ENCODE data around the gene ARHGEF37. TPM values are rescaled to one million over a fixed set of nuclear protein-coding genes. Genes with fewer than 3 reads are reported as not detected.

ARHGEF37 gene
- total RNA-seq, 1 experiment from 2014 or later, result 0.42 TPM

DNA sequence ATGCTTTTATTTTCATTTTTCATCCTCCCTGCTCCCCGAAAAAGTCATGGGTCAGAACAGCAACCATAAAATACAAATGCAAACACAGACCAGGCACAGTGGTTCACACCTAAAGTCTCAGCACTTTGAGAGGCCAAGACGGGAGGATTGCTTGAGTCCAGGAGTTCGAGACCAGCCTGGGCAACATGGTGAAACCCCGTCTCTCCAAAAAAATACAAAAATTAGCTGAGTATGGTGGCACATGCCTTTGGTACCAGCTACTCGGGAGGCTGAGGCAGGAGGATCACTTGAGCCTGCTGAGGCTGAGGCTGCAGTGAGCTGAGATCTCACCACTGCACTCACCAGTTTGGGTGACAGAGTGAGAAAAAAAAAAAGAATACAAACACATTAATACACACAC is 60.3 kb downstream of the ARHGEF37 start:
- H3K4me3 Mint-ChIP-seq, result no peak overlapping the region
- Histone ChIP-seq H3K14ac (ENCODE audit: insufficient read depth, low read length) (no peak overlapping the region), H2AFZ (ENCODE audit: low read length) (no peak overlapping the region), H2BK20ac (ENCODE audit: low read depth, low read length, poor library complexity, severe bottlenecking) (no peak overlapping the region), H2BK12ac (ENCODE audit: insufficient read length, low read depth, low read length) (no peak overlapping the region), H3K4ac (ENCODE audit: low read depth, low read length) (no peak overlapping the region), H2BK5ac (ENCODE audit: insufficient read length, low read length) (no peak overlapping the region), H4K8ac (replicated peaks; ENCODE audit: insufficient read length, low read depth, low read length) (no peak overlapping the region), H3K79me1 (ENCODE audit: insufficient read depth, low read depth, low read length, poor library complexity, severe bottlenecking) (no peaks in the 10 kb centered on the region), H3K27ac (ENCODE audit: insufficient read length, low read depth, low read length) (no peak overlapping the region), H2BK120ac (ENCODE audit: low read depth, low read length, poor library complexity, severe bottlenecking) (no peak overlapping the region), H3K18ac (ENCODE audit: insufficient read length, low read depth, low read length) (no peak overlapping the region), H3K56ac (ENCODE audit: insufficient read length, low read depth, low read length) (no peak overlapping the region), H3K4me2 (ENCODE audit: insufficient read depth, insufficient read length, low read length) (no peak overlapping the region), H4K5ac (ENCODE audit: insufficient read length, low read depth, low read length) (no peak overlapping the region), H2BK15ac (ENCODE audit: low read depth, low read length) (no peak overlapping the region), H3K23ac (ENCODE audit: insufficient read length, low read depth, low read length) (no peak overlapping the region), H3K79me2 (ENCODE audit: insufficient read depth, low read length) (no peaks in the 10 kb centered on the region), H4K20me1 (ENCODE audit: control insufficient read depth, insufficient read depth, insufficient read length) (peaks cover 3% of the 10 kb centered on the region), H4K91ac (ENCODE audit: insufficient read length, low read depth, low read length) (no peak overlapping the region), H3K27me3 (ENCODE audit: insufficient read depth, low read length) (no peaks in the 10 kb centered on the region), H2AK5ac (ENCODE audit: insufficient read length, low read length) (no peak overlapping the region), H3T11ph (ENCODE audit: low read length) (no peak overlapping the region), H3K9me3 (ENCODE audit: control insufficient read depth, low read depth, low read length) (no peaks in the 10 kb centered on the region), H3K23me2 (ENCODE audit: insufficient read length, low read depth, low read length, poor library complexity, severe bottlenecking) (no peaks in the 10 kb centered on the region), H3K4me1 (ENCODE audit: insufficient read depth, low read length) (0 out of 2 replicates have a peak, but pooled peaks cover 2% of the 10 kb centered on the region), H3K9ac (ENCODE audit: extremely low read depth, insufficient read length, low read length) (no peak overlapping the region)
- peaks cover 6% of the 10 kb centered on the region in 2 experiments for H3K4me1 Mint-ChIP-seq
- H3K27me3 Mint-ChIP-seq (ENCODE audit: low read depth), result peaks cover 3% of the 10 kb centered on the region
- WGBS (ENCODE audit: extremely low coverage, insufficient read length, low lambda C conversion rate), result no CpG with 5 or more reads among the region's 5 CpGs
- H3K27ac Mint-ChIP-seq, result no peak overlapping the region; a peak in 1 of 7 replicates
- H3K36me3 Mint-ChIP-seq (ENCODE audit: insufficient read depth in 1 of 3, low read depth in 3 of 3), result no peaks in the 10 kb centered on the region
- no peak for DNase-seq
- H3K9me3 Mint-ChIP-seq, result no peaks in the 10 kb centered on the region
- TF ChIP-seq, protein P1, sequence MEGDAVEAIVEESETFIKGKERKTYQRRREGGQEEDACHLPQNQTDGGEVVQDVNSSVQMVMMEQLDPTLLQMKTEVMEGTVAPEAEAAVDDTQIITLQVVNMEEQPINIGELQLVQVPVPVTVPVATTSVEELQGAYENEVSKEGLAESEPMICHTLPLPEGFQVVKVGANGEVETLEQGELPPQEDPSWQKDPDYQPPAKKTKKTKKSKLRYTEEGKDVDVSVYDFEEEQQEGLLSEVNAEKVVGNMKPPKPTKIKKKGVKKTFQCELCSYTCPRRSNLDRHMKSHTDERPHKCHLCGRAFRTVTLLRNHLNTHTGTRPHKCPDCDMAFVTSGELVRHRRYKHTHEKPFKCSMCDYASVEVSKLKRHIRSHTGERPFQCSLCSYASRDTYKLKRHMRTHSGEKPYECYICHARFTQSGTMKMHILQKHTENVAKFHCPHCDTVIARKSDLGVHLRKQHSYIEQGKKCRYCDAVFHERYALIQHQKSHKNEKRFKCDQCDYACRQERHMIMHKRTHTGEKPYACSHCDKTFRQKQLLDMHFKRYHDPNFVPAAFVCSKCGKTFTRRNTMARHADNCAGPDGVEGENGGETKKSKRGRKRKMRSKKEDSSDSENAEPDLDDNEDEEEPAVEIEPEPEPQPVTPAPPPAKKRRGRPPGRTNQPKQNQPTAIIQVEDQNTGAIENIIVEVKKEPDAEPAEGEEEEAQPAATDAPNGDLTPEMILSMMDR (conservative IDR thresholded peaks at IDR 0.05), result no peak
